Right lobe of liver (tissue), 4 donors: ENCODE data around the gene TRIM2.

Source experiments
- POLR2A ChIP-seq: fragments of 450-650 bp; IDR thresholded peaks from one replicate; pipeline ENCODE4 v1.6.1; 2017; ENCODE audit warnings: antibody characterized with exemption, mild to moderate bottlenecking
- TF ChIP-seq, protein P1 (sequence below), 4 donors: fragments of 200-600 bp in 3 of 4; fragments of 450-650 bp in 1 of 4; IDR thresholded peaks; one replicate each; pipeline versions ENCODE4 v1.5.1 to v1.8.0; 2016 to 2022; ENCODE audit warnings: antibody characterized with exemption in 4 of 4, mild to moderate bottlenecking in 2 of 4
- donor health status: DM: no; HTN: no; CAD: no.
- donor health status: DM: no; HTN: no; CAD: no.
- donor health status: DM: no; HTN: yes; CAD: no.

DNA sequence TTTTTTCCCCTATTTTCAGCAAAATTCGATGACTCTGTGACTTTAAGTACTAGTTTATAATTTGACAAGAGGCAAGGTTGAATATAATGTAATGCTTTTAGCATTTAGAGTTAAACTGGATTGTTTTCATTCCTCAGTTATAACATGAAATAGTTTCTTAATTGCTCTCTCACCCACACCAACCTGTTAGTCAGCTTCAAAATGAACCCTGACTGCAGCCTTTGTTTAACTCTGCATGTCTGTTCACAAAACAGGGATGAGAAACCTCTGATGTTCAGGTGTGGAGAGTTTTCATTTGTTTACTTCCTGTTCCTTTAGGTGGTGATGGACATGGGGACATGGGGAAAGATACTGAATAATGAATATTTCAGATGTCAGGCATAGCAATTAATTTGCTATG is 90.4 kb downstream of the TRIM2 start:
- TF ChIP-seq, protein P1, sequence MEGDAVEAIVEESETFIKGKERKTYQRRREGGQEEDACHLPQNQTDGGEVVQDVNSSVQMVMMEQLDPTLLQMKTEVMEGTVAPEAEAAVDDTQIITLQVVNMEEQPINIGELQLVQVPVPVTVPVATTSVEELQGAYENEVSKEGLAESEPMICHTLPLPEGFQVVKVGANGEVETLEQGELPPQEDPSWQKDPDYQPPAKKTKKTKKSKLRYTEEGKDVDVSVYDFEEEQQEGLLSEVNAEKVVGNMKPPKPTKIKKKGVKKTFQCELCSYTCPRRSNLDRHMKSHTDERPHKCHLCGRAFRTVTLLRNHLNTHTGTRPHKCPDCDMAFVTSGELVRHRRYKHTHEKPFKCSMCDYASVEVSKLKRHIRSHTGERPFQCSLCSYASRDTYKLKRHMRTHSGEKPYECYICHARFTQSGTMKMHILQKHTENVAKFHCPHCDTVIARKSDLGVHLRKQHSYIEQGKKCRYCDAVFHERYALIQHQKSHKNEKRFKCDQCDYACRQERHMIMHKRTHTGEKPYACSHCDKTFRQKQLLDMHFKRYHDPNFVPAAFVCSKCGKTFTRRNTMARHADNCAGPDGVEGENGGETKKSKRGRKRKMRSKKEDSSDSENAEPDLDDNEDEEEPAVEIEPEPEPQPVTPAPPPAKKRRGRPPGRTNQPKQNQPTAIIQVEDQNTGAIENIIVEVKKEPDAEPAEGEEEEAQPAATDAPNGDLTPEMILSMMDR (IDR thresholded peaks at IDR 0.05): no peak
- no peak for TF ChIP-seq POLR2A
